Measurements from ENCODE around the gene EXO1.

Gene EXO1

DNA sequence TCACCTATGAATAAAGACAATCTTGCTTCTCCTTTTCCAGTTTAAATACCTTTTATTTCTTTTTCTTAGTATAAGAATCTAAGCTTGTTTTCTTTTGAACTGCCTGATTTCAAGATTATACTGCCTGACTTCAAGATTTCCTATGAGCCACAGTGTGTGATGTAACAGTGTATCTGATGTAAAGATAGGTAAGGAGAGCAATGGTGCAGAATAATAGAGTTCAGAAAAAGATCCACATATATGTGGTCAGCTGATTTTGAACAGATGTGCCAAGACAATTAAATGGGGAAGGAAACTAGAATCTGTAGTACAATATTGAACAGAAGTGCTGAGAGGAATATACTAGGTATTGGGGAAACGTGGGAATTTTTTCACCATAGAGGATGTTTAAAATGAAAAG lies 21.0 kb downstream of the EXO1 start:
- no peak for DNase-seq
- in situ Hi-C loops (cut with HindIII; ENCODE audit: low pct_ligation_motif_present, low pct_unique_long_range_greater_than_20kb, low sequenced_read_pairs), result loop anchor here (25.0 kb wide), 1 partner anchor 232 kb away; the partner anchor contains the start of genes CHML and OPN3

DNA sequence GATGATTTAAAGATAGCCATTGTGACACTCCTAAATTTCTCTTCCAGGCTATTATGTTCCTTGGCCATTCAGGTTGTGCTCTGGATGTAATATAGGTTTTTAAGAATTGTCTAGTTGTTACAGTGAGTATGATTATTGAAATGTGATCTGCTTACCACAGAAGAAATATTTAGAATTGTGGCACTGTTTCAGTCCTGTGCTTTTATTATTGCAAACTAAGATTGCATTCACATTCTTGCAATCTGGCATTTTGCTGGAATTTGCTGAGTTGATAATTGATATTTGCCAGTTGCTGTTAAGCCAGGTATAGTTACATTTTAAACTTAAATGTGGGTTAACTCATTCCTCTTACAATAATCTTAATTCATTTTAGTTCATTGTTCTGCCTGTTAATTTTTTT lies 22.3 kb downstream of the EXO1 start:
- peak; percentile 18 for DNase-seq
- in situ Hi-C loops (cut with HindIII; ENCODE audit: low pct_ligation_motif_present, low pct_unique_long_range_greater_than_20kb, low sequenced_read_pairs), result loop anchor here (25.0 kb wide), 1 partner anchor 233 kb away; the partner anchor contains the start of genes CHML and OPN3

DNA sequence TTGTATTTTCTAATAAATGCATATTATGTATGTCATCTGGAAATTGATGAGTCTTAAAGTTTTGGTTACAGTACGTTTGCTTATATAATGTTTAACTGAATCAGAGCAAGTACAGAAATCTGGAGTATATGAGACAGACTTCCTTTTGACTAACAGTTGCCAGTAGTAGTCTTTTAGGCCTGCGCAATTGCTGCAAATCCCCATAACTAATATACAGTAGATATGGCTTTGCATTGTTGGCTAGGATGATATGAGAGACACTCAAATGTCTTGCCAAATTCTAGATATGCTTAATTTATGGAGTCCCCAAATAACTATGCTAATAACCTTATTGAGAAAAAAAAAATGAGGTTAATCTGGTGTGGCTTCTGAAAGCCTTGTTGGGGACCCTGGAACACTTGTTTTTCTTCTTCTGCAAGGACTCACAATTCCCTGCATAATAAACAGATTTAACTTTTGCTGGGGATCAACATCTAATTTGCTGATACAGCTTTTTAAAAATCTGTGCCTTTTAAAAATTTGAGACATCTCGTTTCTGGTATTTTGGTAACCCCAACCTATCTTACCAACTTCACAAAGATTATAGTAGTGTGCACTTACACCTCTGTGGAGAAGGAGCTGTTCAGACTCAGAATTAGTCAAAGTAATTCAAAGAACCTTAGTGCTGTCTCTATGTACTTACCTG lies 22.9 kb downstream of the EXO1 start:
- in situ Hi-C loops (cut with HindIII; ENCODE audit: low pct_ligation_motif_present, low pct_unique_long_range_greater_than_20kb, low sequenced_read_pairs), result loop anchor here (25.0 kb wide), 1 partner anchor 234 kb away; the partner anchor contains the start of genes CHML and OPN3

DNA sequence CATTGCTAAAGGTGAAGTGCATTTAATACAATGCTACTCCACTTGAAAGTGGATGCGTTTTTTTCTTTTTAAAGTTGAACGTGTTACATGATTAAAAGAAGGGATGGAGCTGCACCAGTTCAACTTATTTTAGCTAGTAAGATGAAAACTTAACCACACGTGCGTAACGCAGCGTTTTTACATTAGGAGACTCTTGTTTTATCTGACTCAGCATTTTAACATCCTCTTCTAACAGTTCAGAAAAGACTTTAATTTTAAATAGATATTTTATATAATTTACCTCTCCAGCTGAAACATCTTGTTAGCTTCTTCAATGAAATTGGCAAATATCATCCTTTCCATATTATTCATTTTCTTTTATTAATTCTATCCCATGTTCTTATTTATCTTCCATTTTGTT lies 33.4 kb downstream of the EXO1 start:
- in situ Hi-C loops (cut with HindIII; ENCODE audit: low pct_ligation_motif_present, low pct_unique_long_range_greater_than_20kb, low sequenced_read_pairs), result no loop called here

More for the DNA sequence above, 22.9 kb downstream of the EXO1 start:
- DNase-seq, result no peak

DNA sequence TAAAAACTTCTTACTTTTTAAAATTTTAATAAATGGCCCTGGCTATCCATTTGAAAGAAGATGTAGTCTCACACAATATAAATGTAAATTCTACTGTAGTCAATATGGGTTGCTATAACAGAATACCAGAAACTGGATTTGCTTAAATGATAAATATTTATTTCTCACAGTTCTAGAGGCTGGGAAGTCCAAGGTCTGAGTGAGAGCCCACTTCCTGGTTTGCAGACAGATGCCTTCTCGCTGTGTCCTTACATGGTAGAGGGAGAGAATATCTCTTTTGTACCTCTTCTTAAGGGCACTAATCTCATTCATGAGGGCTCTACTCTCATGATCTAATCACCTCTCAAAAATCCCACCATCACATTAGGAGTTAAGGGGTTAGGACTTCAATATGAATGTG lies 35.2 kb downstream of the EXO1 start:
- DNase-seq, result no peak
- in situ Hi-C loops (cut with HindIII; ENCODE audit: low pct_ligation_motif_present, low pct_unique_long_range_greater_than_20kb, low sequenced_read_pairs), result no loop called here

More for the DNA sequence above, 33.4 kb downstream of the EXO1 start:
- DNase-seq, result no peak

DNA sequence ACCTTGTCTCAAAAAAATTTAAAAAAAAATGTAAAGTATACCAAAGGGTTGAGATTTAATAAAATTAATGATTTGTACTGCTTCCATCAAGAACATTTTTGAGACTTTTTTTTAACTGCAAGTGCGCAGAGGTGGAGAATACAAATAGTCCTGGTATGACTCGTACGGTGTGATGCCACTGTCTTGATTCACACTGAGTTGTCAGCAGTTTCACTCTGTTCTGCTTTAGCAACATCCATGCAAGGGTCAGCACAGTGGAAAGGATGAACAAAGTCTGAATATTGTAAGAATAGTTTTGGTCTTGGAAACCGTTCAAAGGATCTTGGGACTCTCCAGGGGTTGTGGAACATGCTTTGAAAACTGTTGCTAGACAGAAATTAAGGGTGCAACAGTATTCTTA lies 40.2 kb downstream of the EXO1 start:
- no peak for DNase-seq
- in situ Hi-C loops (cut with HindIII; ENCODE audit: low pct_ligation_motif_present, low pct_unique_long_range_greater_than_20kb, low sequenced_read_pairs), result no loop called here

DNA sequence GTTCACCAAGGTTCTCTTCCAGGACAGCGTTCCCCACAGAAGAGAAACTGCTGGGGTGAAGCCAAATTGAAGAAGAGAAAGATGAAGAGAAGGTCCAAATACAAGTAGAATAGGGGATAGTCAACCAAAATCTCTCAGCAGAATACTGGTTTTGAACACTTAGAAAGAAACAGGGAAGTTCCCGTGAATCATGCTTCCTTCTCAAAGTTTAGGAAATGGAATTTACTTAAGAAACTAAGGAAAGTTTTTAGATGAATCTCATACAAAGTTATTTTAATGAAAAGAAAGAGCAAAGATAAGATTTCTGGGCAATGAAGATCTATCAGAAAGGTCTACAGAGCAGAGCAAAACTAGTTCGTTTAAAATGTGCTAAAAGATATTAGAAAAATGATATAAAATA lies 43.3 kb downstream of the EXO1 start:
- no peak for DNase-seq
- in situ Hi-C loops (cut with HindIII; ENCODE audit: low pct_ligation_motif_present, low pct_unique_long_range_greater_than_20kb, low sequenced_read_pairs), result no loop called here

DNA sequence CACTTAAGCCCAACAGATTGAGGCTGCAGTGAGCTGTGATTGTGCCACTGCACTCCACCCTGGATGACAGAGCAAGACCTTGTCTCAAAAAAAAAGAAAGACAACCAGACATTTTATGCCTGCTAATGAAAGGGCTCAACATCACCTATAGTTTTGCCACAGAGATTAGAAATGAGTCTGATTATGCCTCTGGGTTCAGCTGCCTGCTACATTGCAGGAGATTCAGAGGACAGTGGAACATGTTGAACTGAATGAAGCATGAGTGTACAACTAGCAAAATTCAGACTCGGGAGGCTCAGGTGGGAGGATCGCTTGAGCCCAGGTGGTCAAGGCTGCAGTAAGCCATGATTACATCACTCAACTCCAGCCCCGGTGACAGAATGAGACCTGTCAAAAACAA lies 46.0 kb downstream of the EXO1 start:
- no peak for DNase-seq
- in situ Hi-C loops (cut with HindIII; ENCODE audit: low pct_ligation_motif_present, low pct_unique_long_range_greater_than_20kb, low sequenced_read_pairs), result no loop called here

DNA sequence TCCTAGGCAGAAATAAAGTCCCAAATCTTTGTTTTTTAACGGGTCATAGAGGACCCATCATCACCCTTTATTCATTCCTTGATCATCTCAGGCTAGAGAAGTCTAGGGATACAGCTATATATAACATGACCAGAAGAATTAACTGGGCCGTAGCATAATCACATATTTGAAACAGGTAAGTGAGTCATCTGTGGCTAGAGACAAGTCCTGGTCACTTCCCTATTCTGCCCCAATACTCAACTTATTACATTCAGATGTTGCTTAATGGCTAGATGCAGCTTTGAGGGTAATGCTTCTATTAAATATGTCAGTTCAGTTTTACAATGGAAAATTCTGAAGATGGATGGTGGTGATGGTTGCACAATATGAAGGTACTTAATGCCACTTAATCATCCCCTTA lies 47.0 kb downstream of the EXO1 start:
- in situ Hi-C loops (cut with HindIII; ENCODE audit: low pct_ligation_motif_present, low pct_unique_long_range_greater_than_20kb, low sequenced_read_pairs), result no loop called here
- no peak for DNase-seq

DNA sequence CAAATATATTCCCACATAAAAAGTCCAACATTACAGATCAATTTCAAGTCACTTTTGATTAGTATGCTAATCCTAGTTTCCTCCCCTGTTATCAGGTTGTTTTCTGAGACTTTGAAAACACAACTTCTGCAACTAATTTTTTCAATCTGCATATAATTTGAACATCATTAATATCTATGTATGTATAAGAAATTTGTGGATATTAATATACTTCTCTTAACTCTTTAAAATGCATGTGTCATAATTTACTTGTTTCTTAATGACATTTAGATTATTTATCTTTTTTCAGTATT lies 48.6 kb downstream of the EXO1 start:
- in situ Hi-C loops (cut with HindIII; ENCODE audit: low pct_ligation_motif_present, low pct_unique_long_range_greater_than_20kb, low sequenced_read_pairs), result no loop called here

DNA sequence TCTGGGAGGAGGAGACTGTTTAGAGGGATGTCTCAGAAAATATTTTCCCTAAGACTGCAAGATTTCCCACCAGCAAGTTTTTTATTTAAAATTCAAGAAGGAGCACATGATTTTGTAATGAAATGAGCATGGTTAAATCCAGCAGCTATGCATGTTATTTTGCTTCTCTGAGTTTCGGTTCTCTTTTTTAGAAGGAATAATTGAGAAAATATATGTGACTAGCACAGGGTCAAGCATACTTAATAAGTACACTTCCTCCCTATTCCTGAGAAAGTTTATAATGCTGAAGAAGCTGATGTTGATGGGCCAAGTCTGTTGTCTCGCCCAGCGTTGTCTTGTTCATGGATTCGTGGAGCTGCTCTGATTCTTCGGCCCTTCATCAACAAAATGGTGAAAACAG lies 51.2 kb downstream of the EXO1 start:
- in situ Hi-C loops (cut with HindIII; ENCODE audit: low pct_ligation_motif_present, low pct_unique_long_range_greater_than_20kb, low sequenced_read_pairs), result no loop called here
- no peak for DNase-seq

More for the DNA sequence above, 48.6 kb downstream of the EXO1 start:
- no peak for DNase-seq

DNA sequence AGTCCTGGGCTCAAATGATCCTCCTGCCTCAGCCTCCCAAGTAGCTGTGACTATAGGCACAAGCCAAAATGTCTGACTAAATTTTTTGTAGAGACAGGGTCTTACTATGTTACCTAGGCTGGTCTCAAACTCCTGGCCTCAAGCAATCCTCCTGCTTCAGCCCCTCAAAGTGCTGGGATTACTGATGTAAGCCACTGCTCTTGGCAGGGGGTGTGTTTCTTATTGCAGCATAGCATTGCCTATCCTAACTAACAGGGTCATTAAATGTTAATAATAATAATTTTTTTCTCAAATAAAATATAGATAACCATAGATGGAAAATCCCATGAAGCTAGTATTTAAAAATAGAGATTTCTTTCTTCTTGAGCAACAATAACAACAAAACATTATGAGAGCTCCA lies 52.4 kb downstream of the EXO1 start:
- in situ Hi-C loops (cut with HindIII; ENCODE audit: low pct_ligation_motif_present, low pct_unique_long_range_greater_than_20kb, low sequenced_read_pairs), result no loop called here
- no peak for DNase-seq

DNA sequence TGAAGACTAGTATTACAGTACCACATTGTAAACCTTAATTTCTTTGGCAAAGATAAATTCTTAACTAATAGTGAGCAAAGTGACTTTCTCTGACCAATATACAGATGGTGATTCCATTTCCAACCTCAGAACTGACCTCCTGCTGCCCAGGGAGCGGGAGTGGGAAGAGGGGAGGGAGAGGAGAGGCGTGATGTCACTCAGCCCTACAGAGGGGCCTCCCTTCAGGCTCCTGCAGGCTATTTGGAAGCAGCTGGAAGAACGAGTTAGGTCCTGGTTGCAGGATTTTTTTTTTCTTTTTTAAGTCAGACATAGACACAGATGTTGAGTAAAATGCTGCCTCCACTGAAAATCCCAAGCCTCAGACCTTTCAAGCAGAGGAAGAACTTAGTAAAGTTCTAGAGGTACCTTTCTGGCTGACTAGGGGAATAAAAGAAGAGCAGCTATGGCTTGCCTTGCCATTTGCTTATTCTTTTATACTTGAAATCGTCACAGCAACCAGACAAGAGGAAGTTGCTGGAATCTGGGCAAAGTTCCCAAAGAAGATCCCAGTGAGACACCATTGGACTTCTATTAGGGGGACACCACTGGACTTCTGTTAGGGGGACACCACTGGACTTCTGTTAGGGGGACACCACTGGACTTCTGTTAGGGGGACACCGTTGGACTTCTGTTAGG lies 54.5 kb downstream of the EXO1 start:
- no peak for DNase-seq
- in situ Hi-C loops (cut with HindIII; ENCODE audit: low pct_ligation_motif_present, low pct_unique_long_range_greater_than_20kb, low sequenced_read_pairs), result no loop called here

DNA sequence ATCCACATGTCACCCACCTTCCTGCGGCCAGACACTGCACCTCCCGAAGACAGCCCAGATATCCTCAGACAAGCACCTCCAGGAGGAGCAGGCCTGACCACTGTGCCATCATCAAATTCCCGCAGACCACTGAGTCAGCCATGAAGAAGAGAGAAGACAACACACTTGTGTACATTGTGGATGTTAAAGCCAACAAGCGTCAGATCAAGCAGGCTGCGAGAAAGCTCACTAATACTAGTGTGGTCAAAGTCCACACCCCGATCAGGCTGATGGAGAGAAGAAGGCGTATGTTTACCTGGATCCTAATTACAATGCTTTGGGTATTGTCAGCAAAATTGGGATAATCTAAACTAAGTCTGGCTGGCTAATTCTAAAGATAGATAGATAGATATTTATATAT lies 68.2 kb downstream of the EXO1 start:
- in situ Hi-C loops (cut with HindIII; ENCODE audit: low pct_ligation_motif_present, low pct_unique_long_range_greater_than_20kb, low sequenced_read_pairs), result no loop called here
- no peak for DNase-seq

DNA sequence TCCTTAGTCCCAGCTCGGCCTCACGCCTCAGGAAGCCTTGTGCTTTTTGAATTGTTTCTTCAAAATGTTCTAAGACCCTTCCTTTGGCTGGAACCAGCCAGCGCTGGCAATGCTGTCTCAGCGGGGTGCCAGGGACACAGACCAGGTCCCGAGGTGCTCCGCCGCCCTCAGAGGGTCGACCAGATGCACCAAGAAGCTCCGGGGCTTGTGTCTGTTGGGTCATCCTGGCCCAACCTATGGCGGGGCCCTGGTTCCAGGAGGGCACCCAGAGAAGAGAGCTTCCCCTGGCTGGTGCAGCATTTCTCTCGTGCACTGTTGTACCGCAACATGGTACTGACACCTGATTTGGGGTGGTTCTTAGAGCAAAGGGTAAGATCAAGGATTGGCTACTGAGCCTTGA lies 69.5 kb downstream of the EXO1 start:
- in situ Hi-C loops (cut with HindIII; ENCODE audit: low pct_ligation_motif_present, low pct_unique_long_range_greater_than_20kb, low sequenced_read_pairs), result no loop called here
- DNase-seq, result no peak

DNA sequence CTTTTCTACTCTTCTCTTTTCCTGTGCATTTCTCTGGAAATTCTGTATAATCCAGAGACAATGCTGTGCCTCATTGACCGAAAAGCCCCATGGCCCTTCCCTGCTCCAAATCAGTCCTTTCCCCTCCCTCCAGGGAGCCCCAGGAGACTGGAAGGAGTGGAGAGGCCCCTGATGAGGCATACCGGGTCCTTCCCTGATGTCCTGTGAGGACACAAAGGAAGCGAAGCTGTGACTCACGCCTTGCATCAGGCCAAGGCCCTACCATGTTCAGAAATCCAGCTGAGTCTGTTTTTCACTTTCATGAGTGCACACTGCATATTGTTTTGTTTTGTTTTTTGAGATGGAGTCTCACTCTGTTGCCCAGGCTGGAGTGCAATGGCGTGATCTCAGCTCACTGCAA lies 70.9 kb downstream of the EXO1 start:
- DNase-seq, result no peak
- in situ Hi-C loops (cut with HindIII; ENCODE audit: low pct_ligation_motif_present, low pct_unique_long_range_greater_than_20kb, low sequenced_read_pairs), result no loop called here

DNA sequence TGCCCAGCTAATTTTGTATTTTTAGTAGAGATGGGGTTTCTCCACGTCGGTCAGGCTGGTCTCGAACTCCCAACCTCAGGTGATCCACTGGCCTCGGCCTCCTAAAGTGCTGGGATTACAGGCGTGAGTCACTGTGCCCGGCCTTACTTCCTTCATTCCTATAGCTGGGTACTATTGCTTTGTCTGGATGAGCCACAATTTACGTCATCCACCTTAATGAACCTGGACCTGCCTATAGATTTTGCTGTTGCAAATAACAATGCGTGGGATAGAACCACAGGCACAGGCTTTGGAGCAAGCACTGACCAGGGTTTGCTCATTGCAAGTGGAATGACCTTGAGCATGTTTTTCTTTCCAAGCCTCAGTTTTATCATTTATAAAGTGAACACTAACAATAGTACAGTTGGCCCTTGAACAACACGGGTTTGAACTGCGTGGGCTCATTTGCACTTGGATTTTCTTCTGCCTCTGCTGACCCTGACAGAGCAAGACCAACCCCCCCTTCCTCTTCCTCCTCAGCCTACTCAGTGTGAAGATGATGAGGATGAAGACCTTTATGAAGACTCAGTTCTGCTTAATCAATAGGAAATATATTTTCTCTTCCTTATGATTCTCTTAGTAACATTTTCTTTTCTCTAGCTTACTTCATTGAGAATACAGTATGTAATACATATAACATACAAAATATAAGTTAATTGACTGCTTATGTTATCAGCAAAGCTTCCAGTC lies 76.2 kb downstream of the EXO1 start:
- no peak for DNase-seq
- in situ Hi-C loops (cut with HindIII; ENCODE audit: low pct_ligation_motif_present, low pct_unique_long_range_greater_than_20kb, low sequenced_read_pairs), result no loop called here

DNA sequence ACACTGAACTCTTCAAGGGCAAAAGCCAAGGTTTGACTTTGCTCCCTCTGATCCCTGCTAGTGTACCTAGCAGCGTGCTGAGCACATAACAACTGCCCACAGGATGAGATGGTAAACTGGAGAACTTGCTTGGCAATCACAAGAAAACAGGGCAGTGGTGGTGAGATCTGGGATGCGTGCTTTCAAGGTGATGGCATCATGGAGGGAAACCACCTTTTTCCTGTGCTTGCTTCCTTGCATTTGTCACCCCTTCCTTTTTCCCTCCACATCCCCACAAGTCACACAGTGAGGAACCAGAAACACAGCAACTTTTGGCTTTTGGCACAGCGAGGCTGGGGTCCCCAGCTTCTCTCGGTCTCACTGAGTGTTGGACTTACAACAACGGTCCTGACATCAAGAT lies 78.1 kb downstream of the EXO1 start:
- in situ Hi-C loops (cut with HindIII; ENCODE audit: low pct_ligation_motif_present, low pct_unique_long_range_greater_than_20kb, low sequenced_read_pairs), result no loop called here
- no peak for DNase-seq

DNA sequence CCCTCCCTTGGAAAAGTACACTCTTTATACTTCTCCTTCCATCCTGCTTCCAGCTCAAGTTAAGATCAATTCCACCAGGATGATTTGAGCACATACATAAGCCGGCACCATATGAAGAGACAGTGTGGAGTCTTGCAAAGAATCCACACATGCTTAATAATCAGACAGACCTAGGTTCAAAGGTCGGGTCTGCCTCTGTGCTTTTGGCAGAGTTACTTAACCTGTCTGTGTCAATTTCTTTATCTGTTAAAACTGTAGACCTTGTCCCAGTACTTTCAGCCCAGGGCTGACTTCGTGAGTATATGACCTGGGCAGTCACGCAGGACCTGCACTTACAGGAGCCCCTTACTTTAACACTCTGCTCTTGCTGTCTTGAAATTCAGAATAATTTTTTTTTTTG lies 79.3 kb downstream of the EXO1 start:
- in situ Hi-C loops (cut with HindIII; ENCODE audit: low pct_ligation_motif_present, low pct_unique_long_range_greater_than_20kb, low sequenced_read_pairs), result no loop called here

DNA sequence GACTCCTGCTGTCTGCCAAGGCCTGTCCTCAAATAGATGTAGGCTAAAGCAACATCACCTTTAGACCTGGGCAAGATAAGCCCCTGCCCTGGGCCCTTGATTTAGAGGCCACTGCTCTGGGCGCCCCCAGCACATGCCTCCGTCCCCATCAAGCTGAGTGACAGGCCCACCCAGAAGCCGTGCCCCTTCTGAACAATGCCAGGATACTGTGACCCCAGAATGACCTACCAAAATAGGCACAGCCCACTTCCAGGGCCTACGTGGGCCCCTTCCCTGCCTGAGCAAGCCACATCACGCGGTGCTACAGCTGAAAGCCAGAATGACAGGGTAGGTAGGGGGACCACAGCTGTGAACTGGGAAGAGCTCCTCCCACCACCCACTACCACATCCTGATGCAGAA lies 84.8 kb downstream of the EXO1 start:
- in situ Hi-C loops (cut with HindIII; ENCODE audit: low pct_ligation_motif_present, low pct_unique_long_range_greater_than_20kb, low sequenced_read_pairs), result no loop called here
- no peak for DNase-seq

More for the DNA sequence above, 79.3 kb downstream of the EXO1 start:
- no peak for DNase-seq
